ENCODE results near the gene WNK2. TPM values are rescaled to one million over a fixed set of nuclear protein-coding genes. Genes with fewer than 3 reads are reported as not detected.

WNK2 gene
- polyA plus RNA-seq, 2 of the 4 experiments (the other 2 are of a cell fraction) = 2.1 to 6.7 TPM

DNA sequence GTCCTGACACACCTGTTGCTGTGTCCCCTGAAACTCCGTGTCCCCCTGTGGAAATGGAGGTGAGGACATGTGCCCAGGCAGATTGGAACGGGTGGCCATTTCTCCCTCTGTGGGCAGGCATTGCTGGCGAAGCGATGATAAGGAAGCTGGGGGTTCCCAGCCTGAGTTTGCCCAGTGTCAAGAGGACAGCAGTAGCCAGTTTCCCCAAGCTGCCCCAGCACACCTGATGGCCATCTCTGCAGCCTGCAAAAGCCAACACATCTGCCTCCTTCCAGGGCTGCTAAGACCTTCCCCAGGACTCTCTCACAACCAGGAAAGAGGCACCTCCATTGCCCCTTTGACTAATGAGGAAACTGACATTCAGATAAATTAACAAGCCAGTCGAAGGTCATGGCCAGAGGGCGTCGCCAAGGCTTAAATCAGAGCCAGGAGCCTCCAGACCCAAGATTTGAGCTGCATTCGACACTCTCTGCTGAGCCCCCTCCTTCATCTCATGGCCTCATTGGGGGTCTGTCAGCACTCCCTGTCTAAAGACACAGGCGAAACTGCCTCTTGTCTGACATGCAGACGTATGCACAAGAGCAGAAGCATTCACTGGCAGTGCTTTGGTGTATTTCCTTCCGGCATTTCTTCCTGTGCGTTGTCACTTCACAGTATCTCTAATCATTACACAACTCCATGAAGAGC lies 10.4 kb upstream of the WNK2 start:
- TF ChIP-seq HEYL (CRISPR knock-in tag; IDR thresholded peaks at IDR 0.05) = no peak
- no peak for TF ChIP-seq RNF2 (IDR thresholded peaks at IDR 0.05; ENCODE audit: borderline replicate concordance, low read depth)
- TF ChIP-seq NFE2L2 (conservative IDR thresholded peaks at IDR 0.05; ENCODE audit: low read length) = no peak
- no peak for TF ChIP-seq CHD2 (IDR thresholded peaks at IDR 0.05; ENCODE audit: low read length, partially characterized antibody)
- TF ChIP-seq RFX5 (IDR thresholded peaks at IDR 0.05) = no peak
- no peak for TF ChIP-seq BHLHE40 (IDR thresholded peaks at IDR 0.05; ENCODE audit: low read depth, low read length)
- TF ChIP-seq, protein P1, sequence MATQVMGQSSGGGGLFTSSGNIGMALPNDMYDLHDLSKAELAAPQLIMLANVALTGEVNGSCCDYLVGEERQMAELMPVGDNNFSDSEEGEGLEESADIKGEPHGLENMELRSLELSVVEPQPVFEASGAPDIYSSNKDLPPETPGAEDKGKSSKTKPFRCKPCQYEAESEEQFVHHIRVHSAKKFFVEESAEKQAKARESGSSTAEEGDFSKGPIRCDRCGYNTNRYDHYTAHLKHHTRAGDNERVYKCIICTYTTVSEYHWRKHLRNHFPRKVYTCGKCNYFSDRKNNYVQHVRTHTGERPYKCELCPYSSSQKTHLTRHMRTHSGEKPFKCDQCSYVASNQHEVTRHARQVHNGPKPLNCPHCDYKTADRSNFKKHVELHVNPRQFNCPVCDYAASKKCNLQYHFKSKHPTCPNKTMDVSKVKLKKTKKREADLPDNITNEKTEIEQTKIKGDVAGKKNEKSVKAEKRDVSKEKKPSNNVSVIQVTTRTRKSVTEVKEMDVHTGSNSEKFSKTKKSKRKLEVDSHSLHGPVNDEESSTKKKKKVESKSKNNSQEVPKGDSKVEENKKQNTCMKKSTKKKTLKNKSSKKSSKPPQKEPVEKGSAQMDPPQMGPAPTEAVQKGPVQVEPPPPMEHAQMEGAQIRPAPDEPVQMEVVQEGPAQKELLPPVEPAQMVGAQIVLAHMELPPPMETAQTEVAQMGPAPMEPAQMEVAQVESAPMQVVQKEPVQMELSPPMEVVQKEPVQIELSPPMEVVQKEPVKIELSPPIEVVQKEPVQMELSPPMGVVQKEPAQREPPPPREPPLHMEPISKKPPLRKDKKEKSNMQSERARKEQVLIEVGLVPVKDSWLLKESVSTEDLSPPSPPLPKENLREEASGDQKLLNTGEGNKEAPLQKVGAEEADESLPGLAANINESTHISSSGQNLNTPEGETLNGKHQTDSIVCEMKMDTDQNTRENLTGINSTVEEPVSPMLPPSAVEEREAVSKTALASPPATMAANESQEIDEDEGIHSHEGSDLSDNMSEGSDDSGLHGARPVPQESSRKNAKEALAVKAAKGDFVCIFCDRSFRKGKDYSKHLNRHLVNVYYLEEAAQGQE (IDR thresholded peaks at IDR 0.05) = no peak
- TF ChIP-seq, protein P2, sequence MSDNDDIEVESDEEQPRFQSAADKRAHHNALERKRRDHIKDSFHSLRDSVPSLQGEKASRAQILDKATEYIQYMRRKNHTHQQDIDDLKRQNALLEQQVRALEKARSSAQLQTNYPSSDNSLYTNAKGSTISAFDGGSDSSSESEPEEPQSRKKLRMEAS (IDR thresholded peaks at IDR 0.05) = no peak
- no peak for TF ChIP-seq RAD21 (conservative IDR thresholded peaks at IDR 0.05 in 1 of 2, IDR thresholded peaks at IDR 0.05 in 1 of 2)
- TF ChIP-seq TFCP2L1 (CRISPR knock-in tag; IDR thresholded peaks at IDR 0.05) = no peak
- no peak for TF ChIP-seq EHMT2 (IDR thresholded peaks at IDR 0.05; ENCODE audit: low read depth)
- no peak for TF ChIP-seq HOXB13 (CRISPR knock-in tag; IDR thresholded peaks at IDR 0.05; ENCODE audit: low read depth)
- TF ChIP-seq ZNF302 (CRISPR knock-in tag; IDR thresholded peaks at IDR 0.05) = no peak
- no peak for TF ChIP-seq EP300 (IDR thresholded peaks at IDR 0.05)
- TF ChIP-seq FOXS1 (CRISPR knock-in tag; IDR thresholded peaks at IDR 0.05) = no peak
- Histone ChIP-seq H3K4me3 (no peak overlapping the region), H3K4me2 (no peak overlapping the region), H3K4me1 (no peaks in the 10 kb centered on the region), H3K9me3 (no peaks in the 10 kb centered on the region), H3K27ac (no peak overlapping the region)
- POLR2A ChIA-PET = no interaction called here
- DNase-seq (ENCODE audit: low read depth in 1 of 2, low spot score in 1 of 2) (no peak), FAIRE-seq (no peak), ATAC-seq (no peak)
- WGBS (ENCODE audit: missing lambda C conversion rate) = 75% methylated on average over 10 of the region's 12 CpGs
- CTCF ChIA-PET = interaction anchor here (0.9 to 1.1 kb wide), 2 partner anchors 65 to 170 kb away, joined by 3 read pairs; no protein-coding TSS in a partner anchor

DNA sequence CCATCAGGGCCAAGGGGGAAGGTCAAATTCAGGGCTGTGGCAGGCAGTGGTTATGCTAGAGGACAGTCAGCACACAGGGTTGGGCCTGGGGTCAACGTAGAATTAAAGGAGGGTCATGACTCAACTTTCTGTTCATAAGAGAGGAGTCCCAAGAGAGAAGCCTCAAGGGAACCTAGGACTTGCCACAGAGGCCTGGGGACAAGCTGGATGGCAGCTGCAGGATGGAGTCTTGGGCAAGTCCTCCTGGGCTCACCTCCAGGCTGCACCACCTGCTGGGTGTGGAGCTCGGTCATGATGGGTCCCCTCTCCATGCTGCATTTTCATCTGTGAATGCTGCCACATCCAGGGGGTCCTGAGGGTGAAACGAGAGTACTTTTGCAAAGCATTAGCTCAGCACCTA lies 9.0 kb upstream of the WNK2 start:
- TF ChIP-seq HOXB5 (CRISPR knock-in tag; IDR thresholded peaks at IDR 0.05) = no peak
- TF ChIP-seq CBX2 (IDR thresholded peaks at IDR 0.05; ENCODE audit: borderline replicate concordance, low read depth) = no peak
- no peak for TF ChIP-seq JUNB (IDR thresholded peaks at IDR 0.05)
- TF ChIP-seq RFX5 (IDR thresholded peaks at IDR 0.05) = no peak
- no peak for TF ChIP-seq BHLHE40 (IDR thresholded peaks at IDR 0.05; ENCODE audit: low read depth, low read length)
- TF ChIP-seq, protein P3, sequence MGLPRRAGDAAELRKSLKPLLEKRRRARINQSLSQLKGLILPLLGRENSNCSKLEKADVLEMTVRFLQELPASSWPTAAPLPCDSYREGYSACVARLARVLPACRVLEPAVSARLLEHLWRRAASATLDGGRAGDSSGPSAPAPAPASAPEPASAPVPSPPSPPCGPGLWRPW (IDR thresholded peaks at IDR 0.05) = no peak
- TF ChIP-seq FOXS1 (CRISPR knock-in tag; IDR thresholded peaks at IDR 0.05) = no peak
- TF ChIP-seq KDM1A (IDR thresholded peaks at IDR 0.05; ENCODE audit: low read depth) = no peak
- TF ChIP-seq POLR2AphosphoS2 (conservative IDR thresholded peaks at IDR 0.05; ENCODE audit: low read length) = no peak
- TF ChIP-seq FOSL2 (IDR thresholded peaks at IDR 0.05) = no peak
- TF ChIP-seq FOSL2 (CRISPR knock-in tag; IDR thresholded peaks at IDR 0.05) = no peak
- no peak for TF ChIP-seq ZFP36 (IDR thresholded peaks at IDR 0.05; ENCODE audit: borderline replicate concordance, partially characterized antibody)
- no peak for TF ChIP-seq MAZ (IDR thresholded peaks at IDR 0.05; ENCODE audit: borderline replicate concordance, low read depth, low read length)
- no peak for TF ChIP-seq POLR2A (IDR thresholded peaks at IDR 0.05; ENCODE audit: low read length)
- TF ChIP-seq, protein P4, sequence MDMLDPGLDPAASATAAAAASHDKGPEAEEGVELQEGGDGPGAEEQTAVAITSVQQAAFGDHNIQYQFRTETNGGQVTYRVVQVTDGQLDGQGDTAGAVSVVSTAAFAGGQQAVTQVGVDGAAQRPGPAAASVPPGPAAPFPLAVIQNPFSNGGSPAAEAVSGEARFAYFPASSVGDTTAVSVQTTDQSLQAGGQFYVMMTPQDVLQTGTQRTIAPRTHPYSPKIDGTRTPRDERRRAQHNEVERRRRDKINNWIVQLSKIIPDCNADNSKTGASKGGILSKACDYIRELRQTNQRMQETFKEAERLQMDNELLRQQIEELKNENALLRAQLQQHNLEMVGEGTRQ (IDR thresholded peaks at IDR 0.05) = no peak
- no peak for TF ChIP-seq CEBPB (IDR thresholded peaks at IDR 0.05)
- TF ChIP-seq FOSB (CRISPR knock-in tag; IDR thresholded peaks at IDR 0.05) = no peak
- no peak for DNase-seq (ENCODE audit: low read depth in 1 of 2, low spot score in 1 of 2)
- no peak for FAIRE-seq
- 37% methylated on average over 3 of the region's 3 CpGs for WGBS (ENCODE audit: missing lambda C conversion rate)
- H3K4me2 ChIP-seq = no peak overlapping the region
- no peaks in the 10 kb centered on the region for H3K9me3 ChIP-seq
- POLR2A ChIA-PET = no interaction called here
- no peak for ATAC-seq
- no peak overlapping the region for H3K4me3 ChIP-seq
- CTCF ChIA-PET = interaction anchor here (0.7 to 1.3 kb wide), 3 partner anchors 21 to 130 kb away, joined by 3 to 4 read pairs (median 4); no protein-coding TSS in a partner anchor
- H3K4me1 ChIP-seq = no peaks in the 10 kb centered on the region
- no peak overlapping the region for H3K27ac ChIP-seq
